HG02571 (cell line): Measurements from ENCODE around the gene RCC1.
"Not testable (repeated sequence)": the region's sequence is repeated elsewhere in the genome, so short reads cannot be mapped to it uniquely, and the experiment has no call there.

Experiments
- ATAC-seq: cut with Tn5 transposase; IDR thresholded peaks from one replicate; pipeline ENCODE4 v1.9.1; 2021; ENCODE audit warnings: mild to moderate bottlenecking, moderate library complexity; ENCODE audit not compliant: unreplicated experiment

Gene RCC1, protein sequence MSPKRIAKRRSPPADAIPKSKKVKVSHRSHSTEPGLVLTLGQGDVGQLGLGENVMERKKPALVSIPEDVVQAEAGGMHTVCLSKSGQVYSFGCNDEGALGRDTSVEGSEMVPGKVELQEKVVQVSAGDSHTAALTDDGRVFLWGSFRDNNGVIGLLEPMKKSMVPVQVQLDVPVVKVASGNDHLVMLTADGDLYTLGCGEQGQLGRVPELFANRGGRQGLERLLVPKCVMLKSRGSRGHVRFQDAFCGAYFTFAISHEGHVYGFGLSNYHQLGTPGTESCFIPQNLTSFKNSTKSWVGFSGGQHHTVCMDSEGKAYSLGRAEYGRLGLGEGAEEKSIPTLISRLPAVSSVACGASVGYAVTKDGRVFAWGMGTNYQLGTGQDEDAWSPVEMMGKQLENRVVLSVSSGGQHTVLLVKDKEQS

DNA sequence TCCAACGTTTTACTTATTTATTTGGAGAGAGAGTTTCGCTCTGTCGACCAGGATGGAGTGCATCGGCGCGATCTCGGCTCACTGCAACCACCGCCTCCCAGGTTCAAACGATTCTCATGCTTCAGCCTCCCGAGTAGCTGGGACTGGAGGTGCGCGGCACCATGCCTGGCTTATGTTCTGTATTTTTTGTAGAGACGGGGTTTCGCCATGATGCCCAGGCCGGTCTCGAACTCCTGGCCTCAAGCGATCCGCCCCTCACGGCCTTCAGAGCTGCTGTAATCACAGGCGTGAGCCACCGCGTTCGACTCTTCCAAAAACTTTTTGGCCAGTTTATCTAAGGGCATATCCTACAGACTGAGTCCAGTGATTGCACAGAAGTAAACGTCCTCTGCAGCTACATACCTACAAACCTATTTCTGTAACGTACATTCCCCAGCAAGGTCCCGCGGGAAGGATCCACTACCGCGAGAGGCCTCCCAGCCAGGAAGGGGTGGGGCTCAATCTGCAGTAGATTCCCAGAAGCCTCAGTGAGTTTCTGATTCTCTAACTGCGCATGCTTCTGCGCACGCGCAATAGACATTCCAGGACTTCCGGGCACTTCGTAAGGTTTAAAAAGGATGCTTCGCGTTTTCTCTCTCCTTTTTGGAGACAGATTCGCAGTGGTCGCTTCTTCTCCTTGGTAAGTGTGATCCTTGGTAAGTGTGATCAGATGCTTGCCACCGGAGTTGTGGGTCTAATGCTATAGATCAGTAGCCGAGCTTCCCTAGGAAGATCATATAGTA, at the start of gene RCC1:
RCC1 (plus strand) TSS at position 638 of the 782 bp plus-strand sequence. CDS start 23,824 bp downstream, outside the sequence.
- ATAC-seq: peak; percentile 72

DNA sequence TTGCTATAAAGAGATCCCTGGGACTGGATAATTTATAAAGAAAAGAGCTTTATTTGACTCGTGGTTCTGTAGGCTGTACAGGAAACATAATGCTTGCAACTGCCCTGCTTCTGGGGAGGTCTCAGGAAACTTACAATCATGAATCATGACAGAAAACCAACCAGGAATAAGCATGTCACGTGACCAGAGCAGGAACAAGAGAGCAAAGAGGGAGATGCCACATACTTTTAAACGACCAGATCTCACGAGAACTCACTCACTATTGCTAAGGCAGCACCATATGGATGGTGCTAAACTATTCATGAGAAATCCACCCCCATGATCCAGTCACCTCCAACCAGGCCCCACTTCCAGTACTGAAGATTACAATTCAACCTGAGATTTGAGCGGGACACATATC, 49.8 kb upstream of the RCC1 start:
- ATAC-seq: no peak

DNA sequence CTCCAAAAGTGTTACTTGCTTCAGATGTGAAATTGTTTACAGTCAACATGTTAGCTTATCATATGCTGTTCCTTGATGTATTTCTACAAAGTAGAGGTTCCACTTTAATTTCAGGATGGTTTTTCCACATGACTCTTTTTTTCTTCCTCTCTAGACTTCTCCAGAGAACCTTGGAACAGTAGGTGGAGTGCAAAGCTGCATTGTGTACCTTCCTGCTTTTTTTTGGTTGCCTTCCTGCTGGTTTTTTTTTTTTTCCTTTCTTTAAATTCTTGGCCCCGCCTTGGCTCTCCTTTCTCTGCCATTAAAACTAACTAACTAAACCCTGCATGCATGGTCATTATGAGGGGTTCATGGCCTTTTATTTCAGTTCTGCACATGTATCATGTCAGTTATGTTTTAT, 48.2 kb upstream of the RCC1 start:
- ATAC-seq: no peak

DNA sequence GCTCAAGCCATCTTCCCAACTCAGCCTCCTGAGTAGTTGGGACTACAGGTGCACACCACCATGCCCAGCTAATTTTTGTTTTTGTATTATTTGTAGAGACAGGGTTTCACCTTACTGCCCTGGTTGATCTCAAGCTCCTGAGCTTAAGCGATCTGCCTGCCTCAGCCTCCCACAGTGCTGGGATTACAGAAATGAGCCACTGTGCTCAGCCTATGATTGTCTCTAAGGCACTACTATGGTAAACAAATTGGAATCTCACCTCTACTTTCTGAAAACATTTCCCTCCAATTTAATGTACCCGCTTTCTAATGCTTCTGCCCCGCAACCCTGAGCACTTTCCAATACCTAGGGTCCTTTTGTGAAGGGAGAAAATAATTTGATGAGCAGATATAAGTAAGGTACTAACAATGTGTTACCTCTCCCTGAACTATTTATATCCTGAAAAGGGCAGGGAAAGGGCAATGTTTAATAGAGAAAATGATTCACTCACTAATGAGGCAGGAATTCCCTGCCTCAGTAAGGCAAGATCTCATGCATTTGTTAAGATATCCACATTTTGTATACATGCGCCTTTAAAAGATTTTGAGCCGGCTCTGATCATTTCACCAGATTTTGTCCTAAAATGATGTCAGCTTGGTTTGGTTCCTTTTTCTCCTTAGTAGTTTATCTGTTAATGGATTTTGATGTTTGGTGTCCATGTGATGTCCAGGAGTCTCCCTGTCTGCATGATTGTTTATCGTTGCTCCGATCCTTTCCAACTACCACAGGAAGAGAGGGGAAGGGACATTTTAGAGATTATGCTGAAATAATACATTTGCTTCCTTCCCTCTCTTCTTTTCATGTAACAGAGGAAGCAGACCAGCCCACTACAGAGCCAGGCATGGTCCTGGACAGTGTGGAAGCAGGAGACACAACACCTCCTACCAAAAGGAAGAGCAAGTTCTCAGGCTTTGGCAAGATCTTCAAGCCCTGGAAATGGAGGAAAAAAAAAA, 47.3 kb upstream of the RCC1 start:
- ATAC-seq: no peak

DNA sequence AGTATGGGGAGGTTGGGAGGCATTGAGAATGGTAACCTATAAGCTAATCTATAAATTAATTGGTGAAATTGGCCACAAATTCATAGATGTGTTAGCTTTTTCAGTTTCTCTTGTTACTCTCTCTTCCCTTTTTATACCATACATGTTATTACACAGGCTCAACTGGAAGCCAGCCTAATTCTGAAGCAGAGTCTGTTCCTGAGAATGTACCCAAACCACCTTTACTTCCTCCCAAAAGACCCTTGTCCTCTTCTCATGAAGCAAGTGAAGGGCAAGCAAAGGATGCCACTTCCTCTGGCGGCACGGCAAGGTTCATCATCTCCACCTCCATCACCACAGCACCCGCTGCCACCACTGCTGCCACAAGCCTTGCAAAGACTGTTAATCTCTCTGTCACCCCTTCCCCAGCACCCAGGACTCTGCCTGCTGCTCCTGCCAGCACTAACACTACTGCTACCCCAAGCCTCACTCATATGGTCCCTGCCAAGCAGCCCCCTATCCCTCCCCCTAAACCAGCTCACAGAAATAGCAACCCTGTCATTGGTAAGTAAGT, 39.5 kb upstream of the RCC1 start:
- ATAC-seq: no peak

DNA sequence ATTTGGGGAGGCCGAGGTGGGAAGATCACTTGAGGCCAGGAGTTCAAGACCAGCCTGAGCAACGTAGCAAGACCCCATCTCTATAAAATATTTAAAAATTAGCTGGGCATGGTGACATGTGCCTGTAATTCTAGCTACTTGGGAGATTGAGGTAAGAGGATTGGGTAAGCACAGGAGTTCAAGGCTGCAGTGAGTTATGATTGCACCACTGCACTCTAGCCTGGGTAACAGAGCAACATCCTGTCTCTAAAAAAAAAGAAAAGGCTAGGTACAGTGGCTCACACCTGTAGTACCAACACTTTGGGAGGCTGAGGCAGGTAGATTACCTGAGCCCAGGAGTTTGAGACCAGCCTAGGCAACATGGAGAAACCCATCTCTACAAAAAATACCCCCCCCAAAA, 35.7 kb upstream of the RCC1 start:
- no peak for ATAC-seq

DNA sequence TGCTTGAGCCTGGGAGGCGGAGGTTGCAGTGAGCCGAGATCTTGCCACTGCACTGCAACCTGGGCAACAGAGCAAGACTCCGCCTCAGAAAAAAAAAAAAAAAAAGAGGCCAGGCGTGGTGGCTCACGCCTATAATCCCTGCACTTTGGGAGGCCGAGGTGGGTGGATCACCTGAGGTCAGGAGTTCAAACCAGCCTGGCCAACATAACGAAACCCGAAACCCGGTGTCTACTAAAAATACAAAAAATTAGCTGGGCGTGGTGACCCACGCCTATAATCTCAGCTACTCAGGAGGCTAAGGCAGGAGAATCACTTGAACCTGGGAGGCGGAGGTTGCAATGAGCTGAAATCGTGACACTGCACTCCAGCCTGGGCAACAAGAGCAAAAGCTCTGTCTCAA, 26.3 kb upstream of the RCC1 start:
- not testable (repeated sequence) for ATAC-seq

DNA sequence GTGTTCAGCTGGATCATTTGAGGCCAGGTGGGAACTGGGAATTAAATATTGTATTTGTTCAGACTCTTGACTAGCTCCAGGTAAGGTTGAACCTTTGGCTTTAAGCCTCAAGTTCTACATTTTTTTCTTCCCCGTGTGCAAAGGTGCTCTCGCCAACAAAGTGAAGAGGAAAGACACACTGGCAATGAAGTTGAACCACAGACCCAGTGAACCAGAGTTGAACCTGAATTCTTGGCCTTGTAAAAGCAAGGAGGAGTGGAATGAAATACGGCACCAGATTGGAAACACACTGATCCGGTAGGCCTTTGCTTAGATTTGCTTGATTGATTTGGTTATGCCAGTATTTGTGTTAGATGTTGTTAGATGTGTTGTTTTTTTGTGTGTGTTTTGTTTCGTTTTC, 25.5 kb upstream of the RCC1 start:
- ATAC-seq: no peak

DNA sequence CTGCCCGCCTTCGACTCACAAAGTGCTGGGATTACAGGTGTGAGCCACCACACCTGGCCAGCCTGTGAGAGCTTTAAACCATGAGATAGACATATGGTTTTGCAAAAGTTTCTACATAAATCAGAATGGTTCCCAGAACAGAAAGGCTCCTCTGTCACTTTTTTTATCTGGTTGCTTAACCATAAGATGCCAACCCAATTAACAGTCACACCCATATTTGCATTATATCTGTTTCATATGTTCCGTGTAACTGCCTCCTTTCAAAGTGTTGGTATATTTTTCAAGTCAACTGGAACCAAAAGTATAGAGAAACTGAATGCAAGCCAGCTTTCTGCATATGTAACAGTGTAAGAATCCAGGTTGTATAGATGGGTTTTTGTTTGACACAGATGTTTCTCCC, 23.7 kb upstream of the RCC1 start:
- no peak for ATAC-seq

DNA sequence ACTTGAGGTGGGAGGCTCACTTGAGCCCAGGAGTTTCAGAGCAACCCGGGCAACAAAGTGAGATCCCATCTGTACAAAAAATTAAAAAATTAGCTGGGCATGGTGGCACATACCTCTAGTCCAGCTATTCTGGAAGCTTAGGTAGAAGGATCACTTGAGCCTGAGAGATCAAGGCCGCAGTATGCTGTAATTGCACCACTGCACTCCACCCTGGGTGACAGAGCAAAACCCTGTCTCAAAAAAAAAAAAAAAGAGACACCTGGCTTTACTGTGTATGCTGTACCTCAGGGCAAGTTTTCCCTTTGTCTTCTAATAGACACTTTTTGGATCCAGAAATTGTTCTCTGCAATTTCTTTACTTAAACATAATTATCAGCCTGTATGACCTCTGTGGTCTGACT, 23.1 kb upstream of the RCC1 start:
- no peak for ATAC-seq

DNA sequence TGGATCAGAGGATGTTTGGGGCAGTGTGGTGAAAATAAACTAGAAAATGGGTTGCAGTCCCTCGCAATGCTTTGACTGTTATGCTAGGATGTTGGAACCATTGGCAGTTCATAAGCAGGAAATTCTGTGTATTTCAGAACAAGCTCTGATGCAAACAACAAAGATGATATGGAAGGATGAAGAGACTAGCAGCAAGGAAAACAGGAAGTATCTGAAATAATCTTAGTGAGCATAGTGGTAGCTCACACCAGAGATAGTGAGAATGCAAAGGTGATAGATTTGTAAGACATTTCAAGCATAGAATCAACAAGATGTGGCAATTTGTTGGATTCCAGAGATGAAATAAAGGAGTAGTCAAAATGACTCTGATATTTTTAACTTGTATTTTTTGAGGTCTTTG, 11.1 kb upstream of the RCC1 start:
- ATAC-seq: no peak

DNA sequence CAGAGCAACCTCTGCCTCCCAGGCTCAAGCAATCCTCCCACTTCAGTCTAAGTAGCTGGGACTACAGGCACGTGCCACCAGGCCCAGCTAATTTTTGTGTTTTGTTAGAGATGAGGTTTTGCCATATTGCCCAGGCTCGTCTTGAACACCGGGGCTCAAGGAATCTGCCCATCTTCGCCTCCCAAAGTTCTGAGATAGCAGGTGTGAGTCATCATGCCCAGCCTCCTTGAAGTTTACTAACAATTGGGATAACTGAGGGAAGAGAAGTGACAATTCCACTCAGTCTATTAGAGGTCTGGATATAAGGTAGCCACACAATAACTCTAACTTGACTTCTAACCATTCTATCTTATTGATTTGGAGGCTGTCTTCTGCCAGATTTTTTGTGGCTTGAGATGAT, 6.3 kb upstream of the RCC1 start:
- no peak for ATAC-seq

DNA sequence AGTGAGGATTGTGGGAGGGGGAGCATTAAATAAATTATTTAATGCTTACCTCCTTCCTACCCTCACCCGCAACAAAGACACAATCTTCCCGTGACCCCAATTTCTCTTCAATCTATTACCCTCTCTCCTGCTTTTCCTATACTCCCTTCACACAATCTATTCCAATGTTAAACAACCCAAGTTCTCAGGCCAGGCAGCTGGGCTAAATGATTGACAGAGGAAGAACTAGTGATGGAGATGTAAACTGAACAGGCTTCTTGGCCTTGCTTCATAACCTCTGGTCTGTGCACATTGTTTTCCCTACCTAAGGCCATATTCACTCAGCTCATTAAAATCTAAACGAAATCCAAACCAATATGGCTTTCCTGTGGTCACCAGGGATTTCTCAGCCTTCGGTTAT, 3.9 kb upstream of the RCC1 start:
- ATAC-seq: no peak

DNA sequence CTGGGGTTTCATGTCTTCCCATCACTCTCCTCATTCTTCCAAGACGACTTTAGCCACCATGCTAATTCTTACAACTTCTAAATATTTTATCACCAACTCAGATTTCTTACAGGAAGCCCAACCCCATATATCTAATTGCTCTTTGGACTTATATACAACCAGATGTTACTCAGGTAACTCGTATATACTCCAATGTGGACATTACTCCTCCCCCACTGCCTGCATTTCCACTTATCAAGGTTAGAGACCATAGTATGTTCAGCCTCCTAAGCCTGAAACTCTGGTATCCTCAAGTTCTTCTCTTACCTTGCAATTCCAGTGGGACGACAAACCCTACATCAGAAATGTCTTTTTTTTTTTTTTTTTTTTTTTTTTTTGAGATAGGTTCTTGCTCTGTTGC, 2.7 kb upstream of the RCC1 start:
- no peak for ATAC-seq

DNA sequence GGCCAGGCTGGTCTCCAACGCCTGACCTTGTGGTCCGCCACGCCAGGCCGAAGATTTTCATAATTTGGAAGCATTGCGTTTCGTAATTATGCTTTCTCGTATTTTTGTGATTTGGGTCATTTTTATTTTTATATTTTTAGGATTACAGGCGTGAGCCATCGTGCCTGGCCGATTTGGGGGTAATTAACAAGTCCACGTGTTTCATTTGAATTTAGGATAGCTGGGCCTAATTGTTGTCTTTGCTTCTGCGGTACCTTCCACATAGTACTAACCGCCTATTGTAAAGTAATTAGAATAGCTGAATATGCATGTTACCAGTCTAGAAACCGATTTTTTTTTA, 1.0 kb downstream of the RCC1 start:
- no peak for ATAC-seq

DNA sequence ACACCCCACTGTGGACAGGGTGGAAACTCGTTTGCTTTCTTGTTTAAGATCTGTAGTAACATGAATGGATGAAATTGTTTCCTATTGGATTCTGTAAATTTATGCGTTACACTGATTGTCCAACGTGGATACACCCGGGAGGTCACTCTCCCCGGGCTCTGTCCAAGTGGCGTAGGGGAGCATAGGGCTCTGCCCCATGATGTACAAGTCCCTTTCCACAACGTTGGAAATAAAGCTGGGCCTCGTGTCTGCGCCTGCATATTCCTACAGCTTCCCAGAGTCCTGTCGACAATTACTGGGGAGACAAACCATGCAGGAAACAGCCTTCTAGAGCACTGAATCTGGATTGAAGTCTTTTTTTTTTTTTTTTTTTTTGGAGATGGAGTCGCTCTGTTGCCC, 1.4 kb downstream of the RCC1 start:
- no peak for ATAC-seq

DNA sequence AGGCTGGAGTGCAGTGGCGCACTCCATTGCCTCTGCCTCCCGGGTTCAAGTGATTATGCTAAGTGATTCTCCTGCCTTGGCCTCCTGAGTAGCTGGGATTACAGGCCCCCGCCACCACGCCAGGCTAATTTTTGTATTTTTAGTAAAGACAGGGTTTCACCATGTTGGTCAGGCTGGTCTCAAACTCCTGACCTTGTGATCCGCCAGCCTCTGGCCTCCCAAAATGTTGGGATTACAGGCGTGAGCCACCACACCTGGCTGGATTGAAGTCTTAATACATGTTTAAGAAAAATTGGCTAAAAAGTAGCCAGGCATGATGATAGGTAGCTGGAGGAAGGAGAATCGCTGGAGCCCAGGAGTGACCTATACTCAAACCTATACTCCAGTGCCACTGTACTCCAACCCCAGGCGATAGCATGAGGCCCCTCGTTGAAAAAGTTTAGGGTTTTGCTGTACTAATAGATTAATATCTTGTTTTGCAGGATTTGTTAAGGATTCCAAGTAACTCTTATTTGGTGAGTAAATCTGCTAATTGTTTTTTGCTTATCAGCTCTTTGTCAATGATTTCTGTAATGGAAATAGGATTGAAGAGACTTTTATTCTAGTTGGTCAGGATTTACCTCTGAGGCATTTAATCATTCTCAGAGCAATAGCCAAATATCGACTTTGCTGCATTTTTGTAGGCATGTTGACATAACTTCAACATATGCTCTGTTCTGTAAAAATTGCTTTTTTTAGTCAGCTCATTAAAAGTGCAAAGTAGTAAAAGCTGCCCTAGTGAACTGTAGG, 2.0 kb downstream of the RCC1 start:
- no peak for ATAC-seq

DNA sequence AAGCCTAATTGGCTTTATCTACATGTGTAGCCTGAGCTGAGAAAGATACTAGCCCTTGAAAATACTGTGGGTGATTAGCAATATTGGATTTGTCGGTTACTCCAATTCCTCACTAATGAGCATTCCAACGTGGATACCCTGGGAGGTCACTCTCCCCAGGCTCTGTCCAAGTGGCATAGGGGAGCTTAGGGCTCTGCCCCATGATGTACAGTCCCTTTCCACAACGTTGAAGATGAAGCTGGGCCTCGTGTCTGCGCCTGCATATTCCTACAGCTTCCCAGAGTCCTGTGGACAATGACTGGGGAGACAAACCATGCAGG, 2.6 kb downstream of the RCC1 start:
- ATAC-seq: no peak

DNA sequence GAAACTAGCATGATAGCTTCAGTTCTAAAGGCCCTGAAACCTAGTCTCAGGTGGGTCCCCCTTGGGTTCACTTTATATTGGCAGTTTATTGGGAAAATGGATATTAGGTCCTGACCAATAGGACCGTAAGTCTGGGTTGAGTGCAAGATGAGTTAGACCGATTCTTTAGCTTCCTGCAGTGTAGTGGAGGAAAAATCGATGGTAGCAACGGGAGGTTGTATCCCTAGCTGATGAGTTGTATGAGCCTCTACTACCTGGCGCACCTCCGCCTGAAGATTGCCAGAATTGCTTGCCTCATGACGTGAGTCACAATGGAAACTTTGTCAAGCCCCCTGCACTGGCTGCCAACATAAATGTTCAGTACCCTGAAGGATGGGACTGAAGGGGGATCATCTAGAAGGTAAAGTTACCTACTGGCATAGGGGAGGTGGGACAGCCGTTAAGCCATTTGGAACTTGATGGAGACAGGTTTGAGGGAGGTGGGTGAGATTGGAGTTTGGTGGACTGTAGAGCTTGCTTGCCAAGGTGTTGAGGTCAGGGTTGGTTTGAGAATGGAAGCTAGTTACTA, 3.9 kb downstream of the RCC1 start:
- ATAC-seq: no peak
